IMR-90 (cell line): ENCODE results near the gene GAR1.

ENCODE experiments used
- CEBPB ChIP-seq: IDR thresholded peaks from 2 replicates; pipeline ENCODE4 v1.6.1; 2012; ENCODE audit warnings: low read depth, low read length, improper control_type of control experiment
- CTCF ChIP-seq: conservative IDR thresholded peaks from 2 replicates; pipeline ENCODE4 v1.5.1; 2012; ENCODE audit warnings: mild to moderate bottlenecking, low read depth, low read length, improper control_type of control experiment
- MAFK ChIP-seq: IDR thresholded peaks from 2 replicates; pipeline ENCODE4 v1.6.1; 2012; ENCODE audit warnings: low read depth, low read length, improper control_type of control experiment
- POLR2A ChIP-seq: IDR thresholded peaks from 2 replicates; pipeline ENCODE4 v1.6.1; 2012; ENCODE audit warnings: mild to moderate bottlenecking, low read depth, low read length

GRCh38 chr4:109850601-109851000 lies 35.0 kb downstream of the GAR1 start:
- TF ChIP-seq POLR2A, result no peak
- no peak for TF ChIP-seq CTCF
- no peak for TF ChIP-seq CEBPB
- no peak for TF ChIP-seq MAFK
